HG03135 (cell line): ENCODE data around the gene PEX7.
"Not testable (repeated sequence)": the region's sequence is repeated elsewhere in the genome, so short reads cannot be mapped to it uniquely, and the experiment has no call there.

Source experiments
- ATAC-seq: cut with Tn5 transposase; IDR thresholded peaks from one replicate; pipeline ENCODE4 v1.9.1; 2021; ENCODE audit warnings: mild to moderate bottlenecking, moderate library complexity; ENCODE audit not compliant: unreplicated experiment

The PEX7 gene

GRCh38 chr6:136822376-136823127, at the start of gene PEX7:
Gene PEX7, plus strand, starts transcription at chr6:136822592. Its CDS starts 74 bp downstream, at chr6:136822666.
- peak; percentile 96 for ATAC-seq

GRCh38 chr6:136772685-136773472, 49.5 kb upstream of the PEX7 start:
- ATAC-seq = peak; percentile 78

GRCh38 chr6:136773473-136773796, 49.0 kb upstream of the PEX7 start:
- ATAC-seq = no peak

GRCh38 chr6:136774228-136775041, 48.0 kb upstream of the PEX7 start:
- ATAC-seq = no peak

- no peak for ATAC-seq
Observed at GRCh38 chr6:136775081-136775480, 47.3 kb upstream of the PEX7 start.

DNA sequence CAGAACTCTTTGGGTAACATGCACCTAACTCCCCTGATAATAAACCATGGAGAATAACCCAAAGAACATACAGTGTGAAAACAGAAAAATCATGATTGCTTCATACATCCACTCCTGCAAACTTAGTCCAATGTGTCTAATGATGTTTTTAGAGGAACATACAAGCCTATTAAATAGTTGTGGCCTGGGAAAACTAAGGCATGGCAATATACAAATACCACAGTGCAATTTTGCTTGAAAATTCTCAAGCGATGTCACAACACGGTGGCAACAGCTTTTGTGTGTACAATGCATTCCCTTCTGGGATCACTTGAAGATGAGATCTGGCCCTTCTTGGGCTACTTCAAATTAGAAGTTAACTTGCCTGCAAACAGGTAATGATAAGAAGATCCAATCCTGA, 46.8 kb upstream of the PEX7 start:
- ATAC-seq = no peak

GRCh38 chr6:136777651-136778050, 44.7 kb upstream of the PEX7 start:
- ATAC-seq = no peak

- ATAC-seq = no peak
Observed at GRCh38 chr6:136779682-136780081, 42.7 kb upstream of the PEX7 start.

GRCh38 chr6:136780972-136781371, 41.4 kb upstream of the PEX7 start:
- ATAC-seq = no peak

GRCh38 chr6:136782021-136782770, 40.2 kb upstream of the PEX7 start:
- no peak for ATAC-seq

DNA sequence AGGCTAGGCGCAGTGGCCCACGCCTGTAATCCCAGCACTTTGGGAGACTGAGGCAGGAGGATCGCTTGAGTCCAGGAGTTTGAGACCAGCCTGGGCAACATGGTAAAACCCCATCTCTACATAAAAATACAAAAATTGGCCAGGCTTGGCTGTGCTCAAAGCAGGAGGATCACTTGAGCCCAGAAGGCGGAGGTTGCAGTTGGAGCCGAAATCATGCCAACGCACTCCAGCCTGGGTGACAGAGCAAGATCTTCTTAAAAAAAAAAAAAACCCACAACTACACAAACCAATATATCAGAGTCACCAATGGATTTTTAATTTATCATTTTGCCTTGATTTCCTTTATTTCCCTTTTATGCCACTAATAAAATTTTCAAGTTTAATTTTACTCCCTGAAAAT, 39.4 kb upstream of the PEX7 start:
- ATAC-seq = no peak

DNA sequence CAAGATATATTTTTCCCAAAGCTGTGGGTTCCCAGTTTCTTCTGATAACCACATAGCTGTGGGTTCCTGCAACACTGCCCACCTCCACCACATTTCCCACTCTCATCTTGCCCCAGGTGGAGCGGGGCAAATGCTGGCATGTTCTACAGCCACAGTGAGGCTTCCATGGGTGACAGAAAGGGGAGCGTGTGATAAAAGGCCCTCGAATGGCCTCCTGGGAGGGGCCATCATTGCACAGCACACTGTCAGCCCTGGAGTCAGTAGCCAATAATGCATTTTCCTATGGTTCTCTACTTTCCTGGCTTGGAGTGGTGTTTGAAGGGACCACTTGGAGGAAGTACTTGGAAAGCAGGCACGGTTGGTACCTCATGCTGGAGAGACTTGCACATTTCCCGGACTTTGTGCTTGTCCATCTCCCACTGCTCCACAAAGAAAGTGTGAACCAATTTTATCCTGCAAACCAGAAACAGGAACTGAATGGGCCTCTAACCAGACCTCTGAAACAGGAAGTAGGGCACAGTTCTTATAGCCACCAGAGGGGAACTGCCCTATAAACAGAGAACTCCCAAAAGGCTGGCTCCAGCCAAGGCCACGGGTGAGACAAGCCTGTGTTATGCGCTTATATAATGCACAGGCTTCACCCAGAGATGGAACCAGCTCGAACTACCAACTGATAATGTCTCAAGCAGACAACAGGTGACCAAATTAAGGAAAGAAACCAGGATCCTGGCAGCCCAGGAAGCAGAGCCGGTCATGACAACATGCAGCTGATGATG, 38.7 kb upstream of the PEX7 start:
- peak; percentile 73 for ATAC-seq

DNA sequence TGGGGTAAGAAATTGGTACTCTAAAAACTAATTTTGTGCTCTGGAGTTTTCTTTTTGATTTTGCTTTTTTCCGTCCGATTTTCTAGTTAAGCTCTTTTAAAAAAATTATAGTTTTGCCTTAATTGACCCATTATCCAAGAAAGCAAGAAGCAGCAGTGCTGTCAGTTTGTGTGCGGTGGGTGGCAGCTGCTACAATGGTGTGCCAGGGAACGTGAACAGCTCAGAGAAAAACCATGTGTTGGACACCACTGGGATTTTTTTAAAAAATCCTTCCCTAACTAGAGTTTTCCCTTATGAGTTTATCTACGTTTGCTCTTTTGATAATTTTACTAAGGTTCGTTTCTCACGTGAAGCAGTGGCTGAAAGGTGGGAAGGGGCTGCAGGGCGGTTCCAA, 38.1 kb upstream of the PEX7 start:
- no peak for ATAC-seq

- ATAC-seq = no peak
Observed at GRCh38 chr6:136784910-136785746, 37.3 kb upstream of the PEX7 start.

- no peak for ATAC-seq
Observed at GRCh38 chr6:136786658-136787057, 35.7 kb upstream of the PEX7 start.

GRCh38 chr6:136787726-136788068, 34.7 kb upstream of the PEX7 start:
- no peak for ATAC-seq

GRCh38 chr6:136788069-136788902, 34.1 kb upstream of the PEX7 start:
- ATAC-seq = no peak

DNA sequence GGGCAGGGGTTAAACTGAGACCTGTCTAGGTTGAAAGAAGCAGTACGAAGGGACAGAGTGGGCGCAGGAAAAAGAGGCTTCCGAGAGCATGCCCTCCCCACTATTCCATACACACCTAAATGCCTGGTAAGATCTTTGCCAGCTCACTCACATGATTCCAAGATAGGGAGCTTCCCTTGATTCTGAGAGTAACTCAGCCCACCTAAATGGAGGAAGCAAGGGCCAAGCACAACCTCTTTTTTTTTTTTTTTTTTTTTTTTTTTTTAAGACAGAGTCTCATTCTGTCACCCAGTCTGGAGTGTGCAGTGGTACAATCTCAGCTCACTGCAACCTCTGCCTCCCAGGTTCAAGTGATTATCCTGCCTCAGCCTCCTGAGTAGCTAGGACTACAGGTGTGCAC, 33.0 kb upstream of the PEX7 start:
- not testable (repeated sequence) for ATAC-seq
